ENCODE measurements around the gene SNUPN.
A peak's percentile ranks its signal among the peaks of the same experiment; 100 is the strongest.

SNUPN gene

GRCh38 chr15:75653347-75653913 is 27.9 kb upstream of the SNUPN start:
- no peak for TF ChIP-seq CTCF (IDR thresholded peaks at IDR 0.05; ENCODE audit: low read length, missing control alignments)
- no peak for DNase-seq (ENCODE audit: low read depth)
- H3K4me3 ChIP-seq (replicated peaks; ENCODE audit: low read depth, low read length): no peak overlapping the region

GRCh38 chr15:75651810-75652543 is 26.5 kb upstream of the SNUPN start:
- no peak for DNase-seq (ENCODE audit: low read depth)
- peak overlapping the region; percentile 93 for H3K4me3 ChIP-seq (replicated peaks; ENCODE audit: low read depth, low read length)
- TF ChIP-seq CTCF (IDR thresholded peaks at IDR 0.05; ENCODE audit: low read length, missing control alignments): no peak

- TF ChIP-seq CTCF (IDR thresholded peaks at IDR 0.05; ENCODE audit: low read length, missing control alignments): no peak
- peak; percentile 35 for DNase-seq (ENCODE audit: low read depth)
- peak overlapping the region; percentile 93 for H3K4me3 ChIP-seq (replicated peaks; ENCODE audit: low read depth, low read length)
Observed at GRCh38 chr15:75650908-75651809, 25.6 kb upstream of the SNUPN start.

- no peak for DNase-seq (ENCODE audit: low read depth)
- TF ChIP-seq CTCF (IDR thresholded peaks at IDR 0.05; ENCODE audit: low read length, missing control alignments): no peak
- peak overlapping the region; percentile 93 for H3K4me3 ChIP-seq (replicated peaks; ENCODE audit: low read depth, low read length)
Observed at GRCh38 chr15:75649848-75650247, 24.3 kb upstream of the SNUPN start.

- TF ChIP-seq CTCF (IDR thresholded peaks at IDR 0.05; ENCODE audit: low read length, missing control alignments): no peak
- DNase-seq (ENCODE audit: low read depth): no peak
- peak overlapping the region; percentile 93 for H3K4me3 ChIP-seq (replicated peaks; ENCODE audit: low read depth, low read length)
Observed at GRCh38 chr15:75649045-75649761, 23.7 kb upstream of the SNUPN start.

GRCh38 chr15:75648156-75649000 is 22.9 kb upstream of the SNUPN start:
- TF ChIP-seq CTCF (IDR thresholded peaks at IDR 0.05; ENCODE audit: low read length, missing control alignments): no peak
- peak overlapping the region; percentile 93 for H3K4me3 ChIP-seq (replicated peaks; ENCODE audit: low read depth, low read length)
- peak; percentile 49 for DNase-seq (ENCODE audit: low read depth)

All from fibroblast of pulmonary artery (primary cell).